SJCRH30 (cell line): ENCODE data around the gene POU6F2. TPM values are rescaled to one million over a fixed set of nuclear protein-coding genes. Genes with fewer than 3 reads are reported as not detected.

Source experiments
- DNase-seq, 2 experiments: peaks; one replicate each; pipeline ENCODE4 v3.0.0-alpha.2; 2015 to 2020
- H3K27ac ChIP-seq: fragments of 250-450 bp; sonication (Bioruptor Pico); 2 replicates; pipeline ENCODE4 v1.5.1; 2020; ENCODE audit warnings: mild to moderate bottlenecking, moderate library complexity
- H3K27me3 ChIP-seq: fragments of 250-450 bp; sonication (Bioruptor Pico); 2 replicates; pipeline ENCODE4 v1.5.1; 2020; ENCODE audit warnings: mild to moderate bottlenecking, moderate library complexity
- H3K36me3 ChIP-seq: fragments of 250-450 bp; sonication (Bioruptor Pico); 2 replicates; pipeline ENCODE4 v1.5.1; 2020; ENCODE audit warnings: mild to moderate bottlenecking, moderate library complexity
- H3K4me1 ChIP-seq: fragments of 250-450 bp; sonication (Bioruptor Pico); 2 replicates; pipeline ENCODE4 v1.5.1; 2020; ENCODE audit warnings: mild to moderate bottlenecking, moderate library complexity
- H3K4me3 ChIP-seq: fragments of 250-450 bp; sonication (Bioruptor Pico); 2 replicates; pipeline ENCODE4 v1.5.1; 2020; ENCODE audit warnings: mild to moderate bottlenecking, moderate library complexity
- H3K9me3 ChIP-seq: fragments of 250-450 bp; sonication (Bioruptor Pico); replicated peaks from 2 replicates; pipeline ENCODE4 v1.5.1; 2020; ENCODE audit warnings: mild to moderate bottlenecking, moderate library complexity
- total RNA-seq: library from RNA; depleted of rRNA; stranded (reverse); fragments of >200 nt; shearing (Covaris generic); gene quantifications from 2 replicates; pipeline ENCODE4 v1.2.3, GENCODE V29; 2014

Gene POU6F2
- total RNA-seq, 1 experiment from 2014 or later = not detected

DNA sequence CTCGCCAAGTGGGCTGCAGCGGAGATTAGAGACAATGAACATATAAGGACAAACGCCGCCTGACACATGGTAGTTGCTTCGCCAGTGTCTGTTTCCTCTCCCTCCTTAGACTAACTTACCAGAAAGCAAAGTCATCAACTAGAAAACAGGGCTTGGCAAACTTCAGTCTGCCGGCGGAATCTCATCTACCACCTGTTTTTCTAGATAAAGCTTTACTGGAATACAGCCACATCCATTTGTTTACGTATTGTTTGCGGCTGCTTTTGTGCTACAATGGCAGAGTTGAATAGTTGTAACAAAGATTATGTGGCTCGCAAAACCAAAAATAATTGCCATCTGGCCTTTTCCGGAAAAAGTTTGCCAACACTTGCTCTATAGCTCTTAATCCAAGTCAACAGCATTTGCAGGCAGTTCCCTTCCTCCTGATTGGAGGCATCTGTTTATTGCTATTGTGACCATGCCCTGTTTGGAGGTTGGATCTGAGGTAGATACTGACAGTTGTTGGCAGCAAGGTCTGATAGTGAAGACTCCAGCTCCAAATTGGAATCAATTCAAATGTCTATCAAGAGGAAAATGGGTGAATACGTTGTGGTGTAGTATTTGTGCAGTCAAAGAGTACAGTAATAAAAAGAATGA lies 260.6 kb downstream of the POU6F2 start:
- Histone ChIP-seq H3K4me1 (peaks cover 11% of the 10 kb centered on the region), H3K27me3 (no peaks in the 10 kb centered on the region; the same call in 1 of the 2 replicates)
- peak in 1 of 2 experiments; percentile 21 for DNase-seq

GRCh38 chr7:39240864-39241263 lies 263.2 kb downstream of the POU6F2 start:
- Histone ChIP-seq H3K27me3 (no peaks in the 10 kb centered on the region; the same call in 1 of the 2 replicates), H3K27ac (no peak overlapping the region), H3K4me1 (peaks cover 11% of the 10 kb centered on the region), H3K9me3 (no peaks in the 10 kb centered on the region), H3K36me3 (no peaks in the 10 kb centered on the region), H3K4me3 (no peak overlapping the region)
- peak; percentile 13 to 14 for DNase-seq

More for the DNA sequence above, 260.6 kb downstream of the POU6F2 start:
- H3K27ac ChIP-seq = no peak overlapping the region
- H3K4me3 ChIP-seq = no peak overlapping the region
- H3K36me3 ChIP-seq = no peaks in the 10 kb centered on the region
- H3K9me3 ChIP-seq = no peaks in the 10 kb centered on the region

- Histone ChIP-seq H3K27me3 (no peaks in the 10 kb centered on the region), H3K4me3 (no peak overlapping the region), H3K36me3 (no peaks in the 10 kb centered on the region), H3K9me3 (no peaks in the 10 kb centered on the region), H3K27ac (no peak overlapping the region), H3K4me1 (peaks cover 9% of the 10 kb centered on the region; the same call in 1 of the 2 replicates)
- DNase-seq = no peak
Measured at GRCh38 chr7:39247576-39247975, 269.9 kb downstream of the POU6F2 start.

- Histone ChIP-seq H3K36me3 (no peaks in the 10 kb centered on the region), H3K4me1 (peaks cover 9% of the 10 kb centered on the region; the same call in 1 of the 2 replicates), H3K9me3 (no peaks in the 10 kb centered on the region), H3K4me3 (no peak overlapping the region), H3K27me3 (no peaks in the 10 kb centered on the region), H3K27ac (no peak overlapping the region)
- DNase-seq = no peak
Measured at GRCh38 chr7:39248041-39248691, 270.5 kb downstream of the POU6F2 start.

DNA sequence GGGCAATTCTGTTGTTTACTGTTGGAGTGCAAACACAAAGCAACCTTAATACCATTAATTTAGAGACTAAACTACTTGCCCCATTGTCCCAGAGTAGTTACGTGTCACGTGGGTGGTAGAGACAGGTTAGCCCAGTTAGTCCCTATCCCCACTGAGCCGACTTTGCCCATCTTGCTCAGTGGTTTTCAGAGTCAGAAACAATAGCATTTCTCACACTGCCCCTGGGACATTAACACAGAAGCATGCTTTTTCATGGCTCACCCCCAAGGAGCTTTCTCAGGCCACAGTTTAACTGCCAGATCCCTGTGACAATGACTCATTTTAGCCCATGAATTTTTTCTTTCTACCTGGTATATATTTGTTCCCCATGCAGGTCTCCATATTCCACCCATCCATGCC lies 271.0 kb downstream of the POU6F2 start:
- no peak for DNase-seq
- H3K27ac ChIP-seq = no peak overlapping the region

GRCh38 chr7:39249635-39250152 lies 272.0 kb downstream of the POU6F2 start:
- Histone ChIP-seq H3K27me3 (no peaks in the 10 kb centered on the region), H3K4me3 (no peak overlapping the region), H3K9me3 (no peaks in the 10 kb centered on the region), H3K27ac (no peak overlapping the region), H3K4me1 (peaks cover 9% of the 10 kb centered on the region; the same call in 1 of the 2 replicates), H3K36me3 (no peaks in the 10 kb centered on the region)
- DNase-seq = no peak

More for the DNA sequence above, 271.0 kb downstream of the POU6F2 start:
- Histone ChIP-seq H3K4me3 (no peak overlapping the region), H3K36me3 (no peaks in the 10 kb centered on the region), H3K27me3 (no peaks in the 10 kb centered on the region), H3K4me1 (peaks cover 9% of the 10 kb centered on the region; the same call in 1 of the 2 replicates), H3K9me3 (no peaks in the 10 kb centered on the region)

DNA sequence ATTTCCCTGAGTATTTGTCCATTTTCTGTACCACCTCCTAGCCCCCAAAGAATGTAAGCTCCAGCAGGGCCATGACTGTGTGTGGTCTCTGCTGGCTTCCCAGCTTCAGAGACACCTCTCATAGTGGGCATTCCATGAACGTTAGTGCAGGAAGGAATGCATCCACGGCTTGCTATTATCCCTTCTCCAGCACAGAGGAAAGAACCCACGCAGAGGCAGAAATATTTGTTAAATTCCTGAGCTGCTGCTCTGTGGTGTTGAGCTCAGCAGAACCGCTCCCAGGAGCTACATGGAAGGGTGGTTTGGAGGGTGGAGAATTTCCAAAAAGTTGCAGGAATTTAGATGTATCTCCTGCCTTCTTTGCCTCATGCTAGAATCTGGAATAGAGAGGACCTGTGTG lies 275.2 kb downstream of the POU6F2 start:
- no peaks in the 10 kb centered on the region for H3K36me3 ChIP-seq
- H3K4me1 ChIP-seq = peaks cover 7% of the 10 kb centered on the region; the same call in 1 of the 2 replicates
- no peaks in the 10 kb centered on the region for H3K9me3 ChIP-seq
- peaks cover 4% of the 10 kb centered on the region; the same call in 1 of the 2 replicates for H3K27me3 ChIP-seq
- no peak for DNase-seq
- H3K27ac ChIP-seq = no peak overlapping the region
- H3K4me3 ChIP-seq = no peak overlapping the region

DNA sequence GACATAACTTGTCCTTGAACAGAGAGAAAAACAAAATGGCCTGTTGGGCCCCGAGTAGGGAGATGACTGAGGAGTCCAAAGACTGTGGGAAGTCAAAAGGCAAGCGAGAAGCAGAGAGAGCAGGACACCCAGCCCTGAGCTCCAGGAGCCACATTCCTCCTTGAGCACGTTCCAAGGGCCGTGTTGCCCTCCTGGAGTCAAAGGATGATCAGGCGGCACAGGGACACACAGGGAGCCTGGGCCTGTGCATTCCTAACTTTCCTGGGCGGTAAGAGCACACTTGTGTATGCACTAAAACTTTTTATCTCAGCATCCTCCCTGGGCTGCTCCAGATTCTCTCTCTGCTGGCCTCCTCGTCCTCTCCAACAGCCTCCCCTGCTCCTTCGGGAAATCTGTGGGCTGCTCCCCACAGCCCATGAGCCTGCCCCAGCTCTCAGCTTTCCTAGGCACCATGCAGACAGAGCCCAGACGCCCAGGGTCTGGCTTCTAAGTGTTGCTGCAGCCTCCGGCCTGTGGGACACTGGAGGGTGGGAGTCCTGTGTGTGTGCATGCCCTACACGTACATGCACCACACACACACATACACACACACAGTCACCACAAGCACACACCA lies 281.8 kb downstream of the POU6F2 start:
- no peak overlapping the region for H3K27ac ChIP-seq
- peaks cover 3% of the 10 kb centered on the region; the same call in 1 of the 2 replicates for H3K9me3 ChIP-seq
- peaks cover 4% of the 10 kb centered on the region; the same call in 1 of the 2 replicates for H3K27me3 ChIP-seq
- DNase-seq = no peak
- H3K36me3 ChIP-seq = no peaks in the 10 kb centered on the region
- no peak overlapping the region for H3K4me3 ChIP-seq
- H3K4me1 ChIP-seq = no peaks in the 10 kb centered on the region

DNA sequence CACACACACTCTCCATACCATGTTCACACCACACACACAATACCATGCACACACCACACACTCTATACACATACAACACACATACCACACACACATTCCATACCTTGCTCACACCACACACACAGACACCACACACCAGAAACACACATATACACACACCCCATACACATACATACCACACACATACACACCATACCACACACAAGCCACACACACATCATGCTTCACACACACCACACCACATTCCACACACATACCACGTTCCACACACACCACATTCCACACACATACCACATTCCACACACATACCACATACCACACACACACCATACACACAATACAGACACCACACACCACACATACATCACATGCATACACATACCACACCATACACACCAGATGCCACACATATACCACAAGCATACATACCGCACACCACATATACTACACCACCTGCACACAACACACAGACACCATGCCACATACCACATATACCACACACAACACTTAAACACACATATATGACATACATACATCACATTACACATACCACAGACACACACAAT lies 282.7 kb downstream of the POU6F2 start:
- Histone ChIP-seq H3K27me3 (peaks cover 4% of the 10 kb centered on the region; the same call in 1 of the 2 replicates), H3K4me3 (no peak overlapping the region), H3K4me1 (no peaks in the 10 kb centered on the region), H3K36me3 (no peaks in the 10 kb centered on the region), H3K27ac (no peak overlapping the region), H3K9me3 (peaks cover 3% of the 10 kb centered on the region; the same call in 1 of the 2 replicates)
- no peak for DNase-seq

GRCh38 chr7:39261771-39262170 lies 284.1 kb downstream of the POU6F2 start:
- Histone ChIP-seq H3K27me3 (peaks cover 7% of the 10 kb centered on the region; the same call in 1 of the 2 replicates), H3K4me3 (no peak overlapping the region), H3K36me3 (no peaks in the 10 kb centered on the region), H3K9me3 (peaks cover 3% of the 10 kb centered on the region; the same call in 1 of the 2 replicates), H3K27ac (no peak overlapping the region), H3K4me1 (no peaks in the 10 kb centered on the region)
- DNase-seq = no peak

GRCh38 chr7:39265641-39266591 lies 288.2 kb downstream of the POU6F2 start:
- DNase-seq = no peak
- H3K36me3 ChIP-seq = no peaks in the 10 kb centered on the region
- H3K9me3 ChIP-seq = no peaks in the 10 kb centered on the region
- H3K27me3 ChIP-seq = peaks cover 3% of the 10 kb centered on the region; the same call in 1 of the 2 replicates
- H3K4me1 ChIP-seq = no peaks in the 10 kb centered on the region
- H3K4me3 ChIP-seq = no peak overlapping the region
- H3K27ac ChIP-seq = no peak overlapping the region

- no peak overlapping the region for H3K27ac ChIP-seq
- H3K36me3 ChIP-seq = no peaks in the 10 kb centered on the region
- H3K9me3 ChIP-seq = no peaks in the 10 kb centered on the region
- H3K4me1 ChIP-seq = peaks cover 3% of the 10 kb centered on the region; the same call in 1 of the 2 replicates
- H3K4me3 ChIP-seq = no peak overlapping the region
- 0 out of 2 replicates have a peak, but pooled peaks cover 3% of the 10 kb centered on the region for H3K27me3 ChIP-seq
- no peak for DNase-seq
Measured at GRCh38 chr7:39269034-39269433, 291.3 kb downstream of the POU6F2 start.

GRCh38 chr7:39270018-39270417 lies 292.3 kb downstream of the POU6F2 start:
- no peak for DNase-seq
- no peak overlapping the region for H3K4me3 ChIP-seq
- no peak overlapping the region for H3K27ac ChIP-seq
- no peaks in the 10 kb centered on the region for H3K36me3 ChIP-seq
- 0 out of 2 replicates have a peak, but pooled peaks cover 3% of the 10 kb centered on the region for H3K27me3 ChIP-seq
- peaks cover 3% of the 10 kb centered on the region; the same call in 1 of the 2 replicates for H3K4me1 ChIP-seq
- H3K9me3 ChIP-seq = no peaks in the 10 kb centered on the region
